ENCODE results near the gene DAB2. TPM values are rescaled to one million over a fixed set of nuclear protein-coding genes. Genes with fewer than 3 reads are reported as not detected.

The DAB2 gene
- polyA plus RNA-seq, 1 donor from 2014 or later, result 0.63 TPM

Other genes with a start within 250 kb of the DAB2 start
- gene FYB1, start 205.4 kb downstream of the DAB2 start, polyA plus RNA-seq, result not detected in 2 replicates
- not detected in 2 replicates for gene C9, start 60.5 kb downstream of the DAB2 start, polyA plus RNA-seq